Measurements from ENCODE around the gene PLVAP.

PLVAP gene, protein sequence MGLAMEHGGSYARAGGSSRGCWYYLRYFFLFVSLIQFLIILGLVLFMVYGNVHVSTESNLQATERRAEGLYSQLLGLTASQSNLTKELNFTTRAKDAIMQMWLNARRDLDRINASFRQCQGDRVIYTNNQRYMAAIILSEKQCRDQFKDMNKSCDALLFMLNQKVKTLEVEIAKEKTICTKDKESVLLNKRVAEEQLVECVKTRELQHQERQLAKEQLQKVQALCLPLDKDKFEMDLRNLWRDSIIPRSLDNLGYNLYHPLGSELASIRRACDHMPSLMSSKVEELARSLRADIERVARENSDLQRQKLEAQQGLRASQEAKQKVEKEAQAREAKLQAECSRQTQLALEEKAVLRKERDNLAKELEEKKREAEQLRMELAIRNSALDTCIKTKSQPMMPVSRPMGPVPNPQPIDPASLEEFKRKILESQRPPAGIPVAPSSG

GRCh38 chr19:17376935-17377600, at the start of gene PLVAP:
PLVAP (minus strand) TSS chr19:17377342; CDS start chr19:17377288, 54 bp downstream.
- no peak for DNase-seq

DNA sequence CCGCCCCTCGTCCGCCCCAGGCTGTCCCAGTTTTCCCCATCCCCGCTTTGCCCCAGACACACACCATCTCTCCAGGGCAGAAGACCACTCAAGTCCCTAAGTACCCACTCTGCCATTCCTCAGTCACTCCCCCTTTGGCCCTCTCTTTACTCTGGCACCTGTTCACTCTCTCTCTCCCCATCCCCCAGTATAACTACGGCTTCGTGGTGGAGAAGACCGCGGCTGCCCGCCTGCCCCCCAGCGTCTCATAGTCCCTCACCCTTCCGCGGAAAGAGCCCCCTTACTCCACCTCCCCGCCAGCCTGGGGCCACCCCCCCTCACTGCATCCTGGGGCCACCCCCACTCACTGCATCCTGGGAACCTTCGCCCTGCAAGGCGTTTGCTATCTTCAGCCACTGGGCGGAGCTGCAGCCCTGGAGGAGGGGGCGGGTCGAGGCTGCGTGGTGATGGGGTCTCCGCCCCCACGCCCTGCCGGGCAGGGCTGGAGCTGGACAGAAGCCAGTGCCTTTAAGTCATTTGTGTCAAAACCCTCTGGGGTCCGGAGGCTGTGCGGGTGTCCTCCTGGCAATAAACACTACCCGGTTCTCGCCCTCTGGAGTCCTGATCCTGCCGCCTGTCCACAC, 47.7 kb upstream of the PLVAP start:
- DNase-seq, result no peak

GRCh38 chr19:17423429-17424208, 46.5 kb upstream of the PLVAP start:
- DNase-seq, result no peak

DNA sequence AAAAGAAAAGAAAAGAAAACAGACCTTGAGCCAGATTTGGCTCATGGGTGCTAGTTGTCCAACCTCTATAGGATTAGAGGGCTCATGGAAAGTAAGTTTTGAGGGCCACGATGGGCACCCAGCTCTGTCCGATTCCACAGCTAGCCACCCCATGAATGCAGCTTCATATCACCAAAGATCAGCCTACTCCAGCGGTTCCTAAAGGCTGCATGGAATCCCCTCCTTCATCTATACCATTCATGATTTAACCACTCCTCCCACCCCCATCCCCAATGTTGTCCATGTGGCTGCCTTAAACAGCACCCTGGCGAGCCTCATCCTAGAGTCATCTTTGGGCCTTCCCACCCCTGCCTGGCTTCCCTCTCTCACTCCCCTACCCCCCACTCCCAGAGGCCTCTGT, 44.8 kb upstream of the PLVAP start:
- DNase-seq, result no peak

DNA sequence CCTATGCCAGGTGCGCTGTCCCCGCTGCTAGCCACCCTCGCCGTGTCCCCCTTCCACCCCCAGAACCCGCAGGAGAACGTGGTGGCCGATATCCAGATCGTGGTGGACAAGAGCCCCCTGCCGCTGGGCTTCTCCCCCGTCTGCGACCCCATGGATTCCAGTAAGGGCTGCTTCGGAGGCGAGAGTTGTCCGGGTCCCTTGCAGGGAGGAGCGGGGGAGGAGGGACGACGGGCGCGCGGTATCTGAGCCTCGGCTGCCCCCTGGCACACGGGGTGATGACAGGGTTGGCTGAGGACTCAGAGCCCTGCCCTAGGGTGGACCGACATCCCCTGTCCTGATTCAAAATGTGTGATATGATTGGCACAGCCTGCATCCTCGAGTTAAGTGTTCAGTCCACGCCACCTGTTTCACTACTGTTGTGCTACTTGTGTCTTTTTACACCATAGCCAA, 43.4 kb upstream of the PLVAP start:
- peak; percentile 55 for DNase-seq

- DNase-seq, result peak; percentile 99
Measured at GRCh38 chr19:17419621-17420474, 42.7 kb upstream of the PLVAP start, which contains the start of gene MVB12A. MVB12A (plus strand) TSS chr19:17420047; CDS start chr19:17420136, 89 bp downstream.

- DNase-seq, result peak; percentile 2
Measured at GRCh38 chr19:17419154-17419620, 42.0 kb upstream of the PLVAP start.

GRCh38 chr19:17418710-17419109, 41.6 kb upstream of the PLVAP start:
- no peak for DNase-seq

DNA sequence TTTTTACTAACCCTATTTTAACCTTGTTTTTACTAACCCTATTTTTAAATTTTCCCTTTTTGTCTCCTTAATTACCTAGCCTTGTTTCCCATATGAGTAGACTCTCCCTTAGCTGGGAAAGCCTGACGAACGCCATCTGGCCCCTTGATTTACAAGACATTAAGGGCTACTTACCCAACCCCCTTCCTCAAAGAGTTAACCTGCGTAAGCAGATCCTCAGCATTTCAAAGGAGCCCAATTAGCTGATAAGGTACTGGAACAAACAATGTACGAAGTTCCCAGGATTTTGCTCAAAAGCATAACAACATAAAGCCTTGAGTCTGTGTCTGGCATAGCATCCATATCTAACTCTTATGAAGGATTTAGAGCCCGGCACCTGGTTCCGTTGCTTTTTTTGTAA, 38.0 kb upstream of the PLVAP start:
- no peak for DNase-seq

DNA sequence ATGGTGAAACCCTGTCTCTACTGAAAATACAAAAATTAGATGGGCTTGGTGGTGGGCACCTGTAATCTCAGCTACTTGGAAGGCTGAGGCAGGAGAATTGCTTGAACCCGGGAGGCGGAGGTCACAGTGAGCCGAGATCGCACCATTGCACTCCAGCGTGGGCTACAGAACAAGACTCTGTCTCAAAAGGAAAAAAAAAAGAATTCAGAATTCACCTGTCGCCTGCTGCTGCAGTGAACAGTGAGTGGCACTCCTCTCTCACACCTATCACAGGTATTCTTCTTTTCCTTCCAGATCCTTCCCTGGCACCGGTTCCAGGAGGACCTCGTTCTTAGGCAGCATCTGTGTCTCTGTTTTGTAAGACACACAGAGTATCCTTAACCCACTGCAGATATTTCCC, 37.0 kb upstream of the PLVAP start:
- DNase-seq, result no peak

DNA sequence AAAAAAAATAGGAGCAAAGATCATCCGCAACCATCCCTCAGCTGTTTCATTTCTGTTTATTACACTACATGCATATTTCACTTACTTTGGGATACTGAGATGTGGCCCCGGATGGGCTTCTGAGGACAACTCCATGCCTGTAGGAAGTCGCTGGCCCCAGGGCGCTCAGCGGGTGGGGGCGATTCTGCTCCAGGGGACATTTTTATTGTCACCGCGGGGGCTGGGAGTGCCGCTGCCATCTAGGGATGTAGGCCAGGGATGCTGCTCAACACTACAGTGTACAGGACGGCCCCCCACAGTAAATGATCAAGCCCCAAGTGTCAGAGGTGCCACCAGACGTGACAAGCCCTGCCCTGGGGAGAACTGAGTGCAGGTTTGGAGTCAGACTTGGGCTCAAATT, 34.7 kb upstream of the PLVAP start:
- no peak for DNase-seq

DNA sequence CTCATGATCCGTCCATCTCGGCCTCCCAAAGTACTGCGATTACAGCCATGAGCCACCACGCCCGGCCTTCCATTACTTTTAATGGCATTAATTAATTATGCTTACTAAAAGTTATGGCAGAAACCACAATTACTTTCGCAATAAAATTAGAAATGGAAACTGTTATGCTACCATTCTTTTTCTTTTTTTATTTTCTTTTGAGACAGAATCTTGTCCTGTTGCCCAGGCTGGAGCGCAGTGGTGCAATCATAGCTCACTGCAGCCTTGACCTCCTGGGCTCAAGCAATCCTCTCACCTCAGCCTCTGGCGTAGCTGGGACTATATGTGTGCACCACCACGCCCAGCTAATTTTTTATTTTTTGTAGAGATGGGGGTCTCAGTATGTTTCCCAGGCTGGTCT, 32.8 kb upstream of the PLVAP start:
- no peak for DNase-seq

DNA sequence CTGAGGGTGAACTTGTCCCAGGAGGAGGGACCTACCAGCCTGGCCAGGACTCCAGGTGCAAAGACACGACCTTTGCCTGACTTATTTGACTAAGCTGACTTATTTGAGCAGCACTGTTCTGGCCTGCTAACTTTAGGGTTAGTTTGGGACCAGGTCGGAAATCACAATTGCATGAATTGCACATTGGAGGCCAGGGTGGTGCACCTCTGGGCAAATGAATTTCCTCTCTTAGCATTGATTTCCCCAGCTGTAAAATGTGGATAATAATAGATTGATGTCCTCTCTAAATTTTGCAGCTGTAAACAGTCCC, 29.7 kb upstream of the PLVAP start:
- no peak for DNase-seq

GRCh38 chr19:17406046-17406886, 29.1 kb upstream of the PLVAP start:
- peak; percentile 50 for DNase-seq

GRCh38 chr19:17405250-17406045, 28.3 kb upstream of the PLVAP start, which contains the start of gene BST2:
BST2 (minus strand) TSS chr19:17405630; CDS start chr19:17405575, 55 bp downstream.
- peak; percentile 96 for DNase-seq

- DNase-seq, result no peak
Measured at GRCh38 chr19:17404621-17405249, 27.6 kb upstream of the PLVAP start.

GRCh38 chr19:17404015-17404414, 26.9 kb upstream of the PLVAP start:
- no peak for DNase-seq

- peak; percentile 78 for DNase-seq
Measured at GRCh38 chr19:17402982-17403855, 26.1 kb upstream of the PLVAP start.

Measured in suppressor macrophage treated with lipopolysaccharide for 4 hours (primary cell).